ENCODE measurements around the gene TEDC1.
A peak's percentile ranks its signal among the peaks of the same experiment; 100 is the strongest.

The TEDC1 gene

GRCh38 chr14:105486974-105487448, 4.0 kb upstream of the TEDC1 start:
- no peak for DNase-seq (ENCODE audit: extremely low read depth, low read depth)
- peak overlapping the region; percentile 9; the same call in 1 of the 2 replicates for H3K4me3 ChIP-seq (replicated peaks; ENCODE audit: low read depth, low read length)
- TF ChIP-seq CTCF (IDR thresholded peaks at IDR 0.05; ENCODE audit: low read depth, low read length, missing control alignments): no peak

GRCh38 chr14:105487449-105487985, 3.5 kb upstream of the TEDC1 start:
- no peak for TF ChIP-seq CTCF (IDR thresholded peaks at IDR 0.05; ENCODE audit: low read depth, low read length, missing control alignments)
- peak overlapping the region; percentile 9; the same call in 1 of the 2 replicates for H3K4me3 ChIP-seq (replicated peaks; ENCODE audit: low read depth, low read length)
- no peak for DNase-seq (ENCODE audit: extremely low read depth, low read depth)

- TF ChIP-seq CTCF (IDR thresholded peaks at IDR 0.05; ENCODE audit: low read depth, low read length, missing control alignments): no peak
Observed at GRCh38 chr14:105487986-105488777, 2.9 kb upstream of the TEDC1 start.

DNA sequence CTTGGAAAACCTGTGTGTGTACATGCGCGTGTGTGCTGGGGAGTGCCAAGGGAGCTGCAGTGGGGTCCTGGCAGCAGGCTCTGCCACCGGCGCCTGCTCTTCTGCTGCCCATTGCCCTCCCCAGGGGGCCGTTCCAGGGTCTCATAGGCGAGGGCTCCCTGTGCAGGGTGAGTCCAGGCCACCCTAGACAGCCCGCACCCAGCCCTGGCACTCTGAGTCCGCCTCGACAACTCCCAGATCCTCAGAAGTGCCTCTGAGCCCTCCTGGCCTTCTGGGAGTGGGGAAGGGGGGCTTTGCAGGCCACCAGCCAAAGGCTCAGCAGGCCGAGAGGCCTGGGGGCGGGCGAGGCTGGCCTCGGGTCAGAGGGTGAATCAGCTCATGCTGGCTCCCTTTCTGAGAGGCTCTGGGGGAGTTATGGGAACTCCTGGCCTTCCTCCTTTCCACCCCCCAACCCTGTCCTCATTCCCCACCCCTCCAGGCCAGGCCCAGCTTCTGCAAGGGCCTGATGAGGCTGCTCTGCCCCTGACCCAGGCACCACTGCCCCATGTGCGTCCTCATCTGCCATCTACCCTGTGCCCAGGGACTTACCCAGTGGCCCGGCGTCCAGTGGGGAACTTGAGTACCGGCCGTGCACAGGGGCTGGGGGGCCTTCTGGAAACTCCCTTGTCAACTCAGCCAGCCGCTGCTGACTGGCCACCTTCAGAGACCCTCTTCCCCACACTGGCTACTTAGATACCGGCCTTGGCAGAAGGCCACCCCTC, 2.1 kb upstream of the TEDC1 start:
- peak overlapping the region; percentile 61 for H3K4me3 ChIP-seq (replicated peaks; ENCODE audit: low read depth, low read length)
- DNase-seq (ENCODE audit: extremely low read depth, low read depth): no peak
- no peak for TF ChIP-seq CTCF (IDR thresholded peaks at IDR 0.05; ENCODE audit: low read depth, low read length, missing control alignments)

More at GRCh38 chr14:105487986-105488777, 2.9 kb upstream of the TEDC1 start:
- DNase-seq (ENCODE audit: extremely low read depth, low read depth): no peak
- no peak overlapping the region for H3K4me3 ChIP-seq (replicated peaks; ENCODE audit: low read depth, low read length)

DNA sequence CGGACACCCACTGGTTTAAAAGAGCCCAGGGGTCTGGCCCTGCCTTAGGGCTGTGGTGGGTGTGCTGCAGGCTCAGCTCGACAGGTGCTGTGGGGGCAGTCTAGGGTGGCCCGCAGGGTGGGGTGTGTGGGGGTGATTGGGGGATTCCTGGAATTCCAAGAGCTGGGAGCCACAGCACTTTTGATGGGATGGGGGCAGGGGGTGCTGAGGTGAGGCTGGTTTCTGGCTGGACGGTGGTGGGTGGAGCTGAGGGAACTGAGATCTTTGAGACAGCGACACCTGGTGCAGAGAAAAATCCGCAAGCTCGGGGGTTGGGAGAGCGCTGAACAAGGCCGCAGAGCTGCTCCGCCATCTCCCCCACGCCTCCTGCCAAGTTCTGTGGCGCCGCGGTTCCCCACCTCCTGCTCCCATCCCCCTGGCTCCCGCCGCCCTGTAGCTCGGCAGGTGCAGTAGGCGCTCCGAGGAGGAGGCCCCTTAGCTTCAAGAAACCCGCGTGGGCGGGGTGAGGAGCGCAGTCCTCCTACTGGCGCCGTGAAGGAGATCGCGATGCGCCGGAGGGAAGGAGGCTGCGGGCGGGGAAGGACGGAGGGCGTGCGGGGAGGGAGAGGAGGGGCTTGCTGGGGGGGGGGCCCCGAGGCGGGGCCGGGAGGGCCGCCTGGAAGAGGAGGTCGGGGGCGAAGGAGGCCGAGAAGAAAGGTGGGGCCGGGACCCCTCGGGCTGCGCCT, 1.3 kb upstream of the TEDC1 start:
- DNase-seq (ENCODE audit: extremely low read depth, low read depth): peak; percentile 72
- peak; percentile 60 for TF ChIP-seq CTCF (IDR thresholded peaks at IDR 0.05; ENCODE audit: low read depth, low read length, missing control alignments)

DNA sequence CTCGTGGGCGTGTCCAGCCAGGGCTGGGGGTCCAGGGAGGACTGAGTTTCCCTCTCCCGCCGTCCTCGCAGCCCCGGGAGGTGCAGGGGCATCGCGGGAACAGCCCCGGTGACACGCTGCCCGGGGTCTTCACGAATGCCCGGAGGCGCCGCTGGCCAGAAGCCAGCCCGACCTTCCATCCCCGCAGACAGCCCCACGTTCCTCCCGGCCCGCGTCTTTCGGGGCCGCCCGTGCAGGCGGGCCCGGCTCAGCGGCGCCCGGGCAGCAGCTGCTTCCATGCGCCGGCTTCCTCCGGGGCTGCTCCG, 827 bp upstream of the TEDC1 start:
- H3K4me3 ChIP-seq (replicated peaks; ENCODE audit: low read depth, low read length): peak overlapping the region; percentile 61
- TF ChIP-seq CTCF (IDR thresholded peaks at IDR 0.05; ENCODE audit: low read depth, low read length, missing control alignments): no peak
- no peak for DNase-seq (ENCODE audit: extremely low read depth, low read depth)

More for the DNA sequence above, 1.3 kb upstream of the TEDC1 start:
- peak overlapping the region; percentile 61 for H3K4me3 ChIP-seq (replicated peaks; ENCODE audit: low read depth, low read length)

Measured in HFF-Myc (cell line).